GM19025 (cell line): Measurements from ENCODE around the gene TTYH1.

Experiments
- ATAC-seq: cut with Tn5 transposase; IDR thresholded peaks from one replicate; pipeline ENCODE4 v1.9.1; 2021; ENCODE audit warnings: mild to moderate bottlenecking, low read depth, moderate library complexity; ENCODE audit not compliant: unreplicated experiment

The TTYH1 gene

DNA sequence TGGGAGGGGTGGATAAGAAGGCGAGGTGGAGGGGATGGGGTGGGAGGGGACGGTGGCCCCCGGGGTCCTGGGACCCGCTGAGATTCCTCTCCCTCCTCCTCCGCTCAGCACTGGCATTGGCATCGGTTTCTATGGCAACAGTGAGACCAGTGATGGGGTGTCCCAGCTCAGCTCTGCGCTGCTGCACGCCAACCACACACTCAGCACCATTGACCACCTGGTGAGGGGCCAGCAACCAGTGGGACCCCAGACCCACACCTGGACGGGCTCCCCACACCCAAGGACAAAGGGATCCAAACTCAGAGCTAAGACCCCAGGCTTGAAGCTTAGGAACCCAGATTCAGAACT is 5.9 kb downstream of the TTYH1 start:
- ATAC-seq, result no peak

DNA sequence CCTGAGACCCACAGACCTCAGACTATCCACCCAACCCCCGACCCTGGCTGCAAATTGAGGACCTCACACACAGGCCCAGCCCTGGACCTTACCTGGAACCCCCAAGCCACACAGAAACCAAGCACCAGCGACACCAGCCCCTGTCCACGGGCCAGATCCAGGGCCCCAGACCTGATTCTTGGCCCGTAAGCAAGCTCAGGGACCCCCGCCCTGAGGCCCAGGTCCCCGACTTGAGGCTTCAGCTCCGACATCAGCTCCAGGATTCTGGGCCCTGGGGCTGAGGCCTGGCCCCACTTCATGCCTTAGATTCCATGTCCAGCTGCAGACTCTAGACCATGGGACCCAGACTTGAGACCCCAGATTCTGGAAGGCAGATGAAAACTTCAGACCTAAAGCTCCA is 6.3 kb downstream of the TTYH1 start:
- no peak for ATAC-seq

DNA sequence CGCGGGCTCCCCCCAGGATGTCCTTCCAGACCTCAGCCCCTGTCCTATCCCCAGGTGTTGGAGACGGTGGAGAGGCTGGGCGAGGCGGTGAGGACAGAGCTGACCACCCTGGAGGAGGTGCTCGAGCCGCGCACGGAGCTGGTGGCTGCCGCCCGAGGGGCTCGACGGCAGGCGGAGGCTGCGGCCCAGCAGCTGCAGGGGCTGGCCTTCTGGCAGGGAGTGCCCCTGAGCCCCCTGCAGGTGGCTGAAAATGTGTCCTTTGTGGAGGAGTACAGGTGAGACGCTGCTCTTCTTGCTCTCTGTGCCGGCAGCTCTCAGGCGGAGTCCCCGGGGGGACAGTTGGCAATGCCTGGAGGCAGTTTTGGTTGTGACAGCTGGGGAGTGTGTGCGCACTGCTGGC is 6.9 kb downstream of the TTYH1 start:
- ATAC-seq, result no peak

GRCh38 chr19:54424201-54424600 is 8.9 kb downstream of the TTYH1 start:
- no peak for ATAC-seq

GRCh38 chr19:54424660-54425381 is 9.6 kb downstream of the TTYH1 start:
- no peak for ATAC-seq

GRCh38 chr19:54425382-54425723 is 10.1 kb downstream of the TTYH1 start:
- ATAC-seq, result no peak

DNA sequence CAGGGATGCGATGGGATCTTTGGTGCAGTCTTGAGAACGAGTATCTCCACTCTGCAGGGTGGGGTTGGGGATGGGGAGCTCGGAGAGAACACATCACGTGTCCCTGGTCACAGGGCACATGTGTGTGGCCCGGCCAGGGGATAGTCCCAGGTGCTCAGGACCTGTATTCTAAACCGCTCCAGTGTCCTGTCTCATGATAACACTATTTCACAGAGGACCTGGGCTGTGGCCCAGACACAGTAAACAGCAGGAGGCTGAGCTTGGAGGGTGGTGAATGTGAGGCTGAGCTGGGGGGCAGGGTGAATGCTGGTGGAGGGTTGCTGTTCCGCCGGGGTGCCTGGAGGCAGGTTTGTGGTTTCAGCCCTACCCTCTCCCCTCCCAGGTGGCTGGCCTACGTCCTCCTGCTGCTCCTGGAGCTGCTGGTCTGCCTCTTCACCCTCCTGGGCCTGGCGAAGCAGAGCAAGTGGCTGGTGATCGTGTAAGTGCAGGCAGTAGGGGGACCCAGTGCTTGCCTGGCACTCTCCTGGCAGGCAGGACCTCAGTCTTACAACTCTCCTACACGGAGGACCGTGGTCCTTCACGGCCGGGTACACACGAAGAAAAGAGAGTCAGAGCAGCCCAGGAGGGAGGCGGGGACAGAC is 11.1 kb downstream of the TTYH1 start:
- ATAC-seq, result no peak

DNA sequence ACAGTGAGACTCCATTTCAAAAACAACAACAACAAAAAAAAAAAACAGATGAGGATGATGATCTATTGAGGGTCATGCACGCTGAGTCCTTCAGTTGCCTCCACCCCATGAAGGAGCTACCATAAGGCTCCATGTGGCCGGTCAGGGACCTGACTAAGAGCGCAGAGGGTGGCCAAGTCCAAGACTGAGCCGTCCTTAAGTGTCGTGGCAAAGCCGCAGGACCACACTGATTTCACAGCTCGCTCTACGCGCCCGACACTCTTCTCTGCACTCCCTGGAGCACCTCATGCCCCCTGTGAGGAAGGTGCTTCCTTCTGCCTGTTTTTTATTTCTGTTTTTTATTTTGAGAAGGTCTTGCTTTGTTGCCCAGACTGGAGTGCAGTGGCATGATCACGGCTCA is 12.3 kb downstream of the TTYH1 start:
- ATAC-seq, result no peak

DNA sequence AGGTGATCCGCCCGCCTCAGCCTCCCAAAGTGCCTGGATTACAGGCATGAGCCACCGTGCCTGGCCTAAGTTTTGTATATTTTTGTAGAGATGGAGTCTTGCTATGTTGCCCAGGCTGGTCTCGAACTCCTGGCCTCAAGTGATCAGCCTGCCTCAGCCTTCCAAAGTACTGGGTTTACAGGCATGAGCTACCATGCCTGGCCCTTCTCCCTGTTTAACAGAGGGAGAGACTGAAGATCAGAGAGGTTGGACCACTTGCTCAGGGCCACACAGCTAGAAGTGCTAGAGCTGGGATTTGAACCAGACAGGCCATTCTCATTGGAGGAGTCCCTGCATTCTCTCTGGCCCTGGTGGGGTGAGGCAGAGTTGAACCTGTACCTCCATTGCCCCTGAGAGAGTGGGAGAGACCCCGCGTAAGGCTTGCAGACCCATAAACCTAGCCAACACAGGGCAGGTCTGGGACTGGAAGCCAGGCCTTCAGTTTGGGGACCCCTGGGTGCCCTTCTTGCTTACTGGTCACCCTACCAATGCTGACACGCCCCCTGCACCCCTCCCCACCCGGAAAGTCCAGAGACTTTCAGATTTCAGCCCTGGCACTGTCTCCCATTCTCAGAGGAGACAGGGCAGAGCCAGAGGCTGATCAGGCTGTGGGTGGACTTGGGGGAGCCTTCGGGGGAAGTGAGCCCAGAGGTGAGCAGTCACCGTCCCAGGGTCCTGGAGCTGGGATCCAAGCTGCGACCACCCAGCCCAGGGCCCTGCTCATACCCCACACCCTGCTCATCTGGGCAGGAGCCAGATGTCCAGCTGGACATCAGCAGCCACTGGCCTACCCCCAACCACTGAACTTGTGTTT is 13.3 kb downstream of the TTYH1 start:
- no peak for ATAC-seq

DNA sequence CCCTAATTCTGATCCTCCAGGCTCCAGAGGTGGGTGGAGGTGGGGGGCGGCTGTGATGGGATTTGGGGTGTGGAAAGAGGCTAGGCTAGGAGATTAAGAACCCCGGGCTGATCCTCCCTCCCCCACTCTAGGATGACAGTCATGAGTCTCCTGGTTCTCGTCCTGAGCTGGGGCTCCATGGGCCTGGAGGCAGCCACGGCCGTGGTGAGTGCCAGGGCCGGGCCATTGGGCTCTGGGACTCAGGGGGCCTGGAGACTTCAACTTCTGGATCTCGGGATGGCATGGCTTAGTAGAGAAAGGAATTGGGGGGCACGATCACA is 13.9 kb downstream of the TTYH1 start:
- no peak for ATAC-seq

DNA sequence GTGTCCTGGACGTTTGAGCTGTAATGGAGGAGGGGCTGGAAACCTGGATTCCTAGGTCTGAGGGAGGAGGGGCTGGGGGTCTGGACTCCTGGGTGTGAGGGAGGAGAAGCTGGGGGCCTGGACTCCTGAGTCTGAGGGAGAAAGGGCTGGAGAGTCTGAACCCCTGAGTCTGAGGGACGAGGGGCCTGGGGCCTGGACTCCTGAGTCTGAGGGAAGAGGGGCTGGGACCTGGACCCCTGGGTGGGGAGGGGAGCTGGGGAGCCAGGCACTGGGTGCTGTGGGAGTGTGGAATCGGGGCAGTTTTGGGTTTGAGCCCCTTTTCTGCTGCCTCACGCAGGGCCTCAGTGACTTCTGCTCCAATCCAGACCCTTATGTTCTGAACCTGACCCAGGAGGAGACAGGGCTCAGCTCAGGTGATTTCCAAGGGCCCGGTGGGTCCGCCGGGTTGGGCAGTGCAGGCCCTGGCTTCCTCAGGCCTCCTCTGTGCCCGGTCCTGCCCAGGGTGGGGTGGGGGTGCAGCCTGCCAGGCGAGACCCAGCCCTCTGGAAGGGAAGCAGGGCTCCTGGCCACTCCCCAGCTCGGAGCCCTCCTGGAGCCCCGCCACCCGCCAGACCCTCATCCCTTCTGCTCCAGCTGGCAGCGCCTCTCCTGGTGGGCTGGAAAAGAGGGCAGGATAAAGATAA is 14.4 kb downstream of the TTYH1 start:
- no peak for ATAC-seq

GRCh38 chr19:54430306-54431254 is 15.3 kb downstream of the TTYH1 start:
- ATAC-seq, result no peak

GRCh38 chr19:54431255-54431838 is 16.1 kb downstream of the TTYH1 start:
- no peak for ATAC-seq

DNA sequence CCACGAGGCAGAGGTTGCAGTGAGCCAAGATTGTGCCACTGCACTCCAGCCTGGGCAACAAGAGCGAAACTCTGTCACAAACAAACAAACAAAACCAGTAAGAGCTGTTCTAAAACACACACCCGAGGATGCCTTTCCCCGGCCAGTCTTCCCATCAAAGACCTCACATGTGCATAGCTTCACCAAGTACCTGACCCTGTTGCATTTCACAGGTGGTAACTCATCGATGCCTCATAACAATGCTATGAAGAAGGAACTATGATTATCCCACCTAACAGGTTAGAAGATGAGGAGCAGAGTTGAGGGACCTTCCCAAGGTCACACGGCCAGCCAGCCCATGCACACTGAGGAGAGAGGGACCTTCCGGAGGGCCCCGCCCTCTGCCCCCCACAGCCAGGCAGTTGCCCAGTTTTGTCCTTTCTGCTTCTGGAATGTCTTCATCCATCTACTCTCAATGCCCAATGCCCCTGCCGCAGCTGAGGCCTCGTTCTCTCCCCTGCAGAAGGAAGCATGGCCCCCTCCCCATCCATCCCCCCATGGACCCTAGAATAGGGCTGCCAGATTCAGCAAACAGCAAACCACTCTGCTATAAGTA is 17.0 kb downstream of the TTYH1 start:
- no peak for ATAC-seq

DNA sequence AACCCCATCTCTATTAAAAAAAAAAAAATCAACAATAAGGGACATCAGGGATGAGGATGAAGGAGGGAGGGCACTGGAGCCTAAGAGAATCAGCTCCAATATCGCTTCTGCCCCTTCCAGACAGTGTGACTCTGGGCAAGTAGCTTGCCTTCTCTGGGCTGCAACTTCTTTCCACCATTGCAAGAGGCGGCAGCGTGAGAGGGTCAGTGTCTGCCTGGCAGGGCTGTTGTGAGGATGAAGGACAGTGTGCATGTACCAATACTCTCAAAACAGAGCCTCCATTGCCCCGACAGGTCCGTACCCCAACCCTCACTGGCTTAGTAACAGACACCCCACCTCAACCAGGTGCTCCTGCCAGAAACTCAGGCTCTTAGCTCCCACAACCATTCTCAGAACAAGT is 18.4 kb downstream of the TTYH1 start:
- ATAC-seq, result no peak

DNA sequence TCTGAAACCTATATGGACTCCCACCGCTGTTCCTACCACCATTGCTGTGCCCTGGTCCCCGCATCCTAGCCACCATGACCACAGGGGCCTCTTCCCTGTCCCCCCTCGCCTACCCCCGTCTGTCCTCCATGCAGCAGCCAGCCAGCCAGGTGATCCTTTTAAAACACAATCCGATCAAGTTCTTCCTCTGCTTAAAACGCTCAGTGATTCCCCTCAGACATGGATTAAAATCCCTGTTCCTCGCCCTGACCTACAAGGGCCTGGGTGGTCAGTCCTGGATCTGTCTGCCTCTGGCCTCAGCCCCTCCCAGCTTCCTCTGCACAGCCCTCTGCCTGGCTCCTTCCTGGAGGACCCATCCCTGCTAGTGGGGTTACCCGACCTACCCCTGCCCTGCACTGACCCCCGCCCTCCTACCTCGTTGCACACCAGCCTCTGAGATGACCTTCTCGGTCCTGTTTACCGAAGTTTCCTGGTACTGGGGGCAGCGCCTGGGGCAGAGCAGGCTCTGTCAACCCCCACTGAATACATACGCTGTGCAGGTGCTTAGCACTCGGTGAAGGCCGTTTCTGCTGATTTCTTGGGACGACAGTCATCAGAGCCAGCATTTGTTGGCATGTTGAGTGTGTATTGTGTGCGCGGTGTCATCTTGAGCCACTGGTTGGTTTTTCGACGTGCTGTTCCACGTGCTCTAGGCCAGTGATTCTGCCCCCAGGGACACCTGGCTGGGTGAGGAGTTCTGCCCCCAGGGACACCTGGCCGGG is 19.0 kb downstream of the TTYH1 start:
- ATAC-seq, result no peak

DNA sequence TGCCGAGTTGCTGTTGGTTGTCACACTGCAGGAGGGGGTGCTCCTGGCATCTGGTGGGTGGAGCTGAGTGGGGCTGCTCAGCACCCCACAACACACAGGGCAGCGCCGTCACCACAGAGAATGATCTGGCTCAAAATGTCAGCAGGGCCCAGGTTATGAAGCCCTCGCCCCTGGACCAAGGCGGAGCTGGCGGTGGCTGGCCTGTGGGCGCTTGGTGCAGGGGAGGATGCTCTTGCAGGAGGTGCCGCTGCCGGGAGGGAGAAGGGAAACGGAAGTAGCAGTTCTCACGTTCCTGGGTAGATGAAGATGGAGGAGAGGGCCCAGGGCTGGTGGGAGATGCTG is 19.6 kb downstream of the TTYH1 start:
- ATAC-seq, result no peak

GRCh38 chr19:54435551-54436016 is 20.3 kb downstream of the TTYH1 start:
- ATAC-seq, result no peak

DNA sequence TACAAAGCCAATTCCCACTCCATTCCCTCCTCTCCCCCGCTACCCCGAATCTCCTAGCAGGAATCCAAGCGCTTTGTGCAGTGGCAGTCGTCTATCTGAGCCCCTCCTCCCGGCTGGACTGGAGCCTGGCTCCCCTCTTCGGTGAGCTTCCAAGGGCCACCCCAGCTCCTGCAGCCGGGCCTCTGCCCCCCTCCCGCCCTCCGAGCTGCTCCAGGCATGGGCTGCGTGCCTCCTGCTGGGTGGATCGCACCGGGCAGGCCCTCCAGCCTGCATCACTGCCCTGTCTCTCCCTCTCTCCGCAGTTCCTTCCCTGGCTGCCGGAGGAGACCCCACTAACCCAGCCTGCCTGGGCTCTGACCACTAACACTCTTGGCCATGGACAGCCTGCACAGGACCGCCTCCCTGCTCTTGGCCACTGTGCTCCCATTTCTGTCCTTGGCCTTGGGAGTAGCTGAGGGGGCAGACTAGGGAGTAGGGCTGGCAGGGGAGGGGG is 20.8 kb downstream of the TTYH1 start:
- ATAC-seq, result no peak
